Gastroesophageal sphincter (tissue), 4 donors: Measurements from ENCODE around the gene C18orf54. TPM values are rescaled to one million over a fixed set of nuclear protein-coding genes. Genes with fewer than 3 reads are reported as not detected.

Experiments used
- ATAC-seq: fragments of 150-250 bp; one replicate; pipeline ENCODE4 v1.9.1; 2016; ENCODE audit warnings: mild to moderate bottlenecking, moderate library complexity
- H3K27ac ChIP-seq, 4 donors: fragments of 200-600 bp; sonication (generic) in 3 of 4; 1 replicate in 3 of 4; 2 replicates in 1 of 4; pipeline ENCODE4 v1.5.1; 2016 to 2019
- H3K27me3 ChIP-seq: fragments of 200-600 bp; sonication (generic); one replicate; pipeline ENCODE4 v1.5.1; 2019
- H3K36me3 ChIP-seq, 2 donors: fragments of 200-600 bp; sonication (generic); one replicate each; pipeline ENCODE4 v1.5.1; 2019; ENCODE audit warnings: control low read depth in 1 of 2
- H3K4me1 ChIP-seq, 3 donors: fragments of 200-600 bp; sonication (generic); 1 replicate in 2 of 3; 2 replicates in 1 of 3; pipeline ENCODE4 v1.5.1; 2016 to 2019; ENCODE audit warnings: control low read depth in 2 of 3
- H3K4me3 ChIP-seq, 2 donors: fragments of 200-600 bp; sonication (generic); one replicate each; pipeline ENCODE4 v1.5.1; 2019; ENCODE audit warnings: mild to moderate bottlenecking in 1 of 2, moderate library complexity in 1 of 2
- H3K9me3 ChIP-seq, 3 donors: fragments of 200-600 bp; sonication (generic); one replicate each; pipeline ENCODE4 v1.5.1; 2017 to 2019; ENCODE audit warnings: control low read depth in 2 of 3
- CTCF ChIP-seq, 4 experiments: fragments of 200-600 bp in 2 of 4; fragments of 450-650 bp in 2 of 4; sonication (generic) in 1 of 4; IDR thresholded peaks; one replicate each; pipeline ENCODE4 v1.5.1; 2017 to 2019; ENCODE audit warnings: antibody characterized with exemption in 4 of 4, mild to moderate bottlenecking in 2 of 4, moderate library complexity in 2 of 4
- EP300 ChIP-seq: sonication (generic); formaldehyde crosslinking; IDR thresholded peaks from one replicate; pipeline ENCODE4 v1.6.1; 2017; ENCODE audit warnings: antibody characterized with exemption, mild to moderate bottlenecking
- POLR2A ChIP-seq, 2 donors: fragments of 450-650 bp; IDR thresholded peaks; one replicate each; pipeline ENCODE4 v1.6.1; 2017; ENCODE audit warnings: antibody characterized with exemption in 2 of 2, mild to moderate bottlenecking in 2 of 2, moderate library complexity in 1 of 2
- POLR2AphosphoS5 ChIP-seq: sonication (generic); formaldehyde crosslinking; IDR thresholded peaks from one replicate; pipeline ENCODE4 v1.6.1; 2017; ENCODE audit warnings: antibody characterized with exemption
- WGBS, 2 donors: methylation state at CpG; one replicate each; pipeline ENCODE4 v1.1.5; 2018; ENCODE audit warnings: low coverage in 1 of 2; 5-methylcytosine and 5-hydroxymethylcytosine counted together
- total RNA-seq, 4 donors: library from RNA; depleted of rRNA; stranded (reverse); fragments of >200 nt; gene quantifications; one replicate each; pipeline ENCODE4 v1.1.0, GENCODE V29; 2016

The C18orf54 gene
- total RNA-seq, 4 donors from 2014 or later = 1.4 to 2.6 (median 1.9) TPM

GRCh38 chr18:54327818-54328217, 29.9 kb upstream of the C18orf54 start:
- Histone ChIP-seq H3K36me3 (no peaks in the 10 kb centered on the region), H3K27me3 (no peaks in the 10 kb centered on the region), H3K9me3 (no peaks in the 10 kb centered on the region), H3K27ac (no peak overlapping the region), H3K4me1 (no peaks in the 10 kb centered on the region), H3K4me3 (no peak overlapping the region)
- whole genome bisulfite sequencing, 2 donors = 54 to 81% methylated on average over 4 of the region's 4 CpGs
- ATAC-seq = no peak
- TF ChIP-seq EP300 (no peak), POLR2A (IDR thresholded peaks at IDR 0.05) (no peak)

DNA sequence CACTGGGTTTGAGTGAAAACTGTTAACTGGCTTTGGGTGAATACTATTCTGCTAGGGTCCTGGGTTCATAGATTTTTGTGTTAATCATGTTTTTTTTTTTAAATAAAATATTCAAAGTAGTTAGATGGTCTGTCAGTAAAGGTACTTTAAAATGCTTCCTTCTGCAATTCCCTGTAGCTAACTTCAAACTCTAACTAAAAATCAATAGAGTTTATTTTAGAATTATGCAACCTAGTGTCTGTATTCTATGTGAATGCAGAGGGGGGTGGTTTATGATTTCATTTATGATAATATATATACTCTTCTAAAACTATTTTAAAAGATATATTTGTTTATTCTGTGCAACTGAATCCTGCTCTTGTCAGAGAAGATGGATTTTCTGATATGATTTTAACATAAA, 27.9 kb upstream of the C18orf54 start:
- no peak for ATAC-seq
- TF ChIP-seq POLR2AphosphoS5 = no peak
- no peak for TF ChIP-seq EP300
- TF ChIP-seq POLR2A (IDR thresholded peaks at IDR 0.05) = no peak
- no peak for TF ChIP-seq CTCF (IDR thresholded peaks at IDR 0.05)
- Histone ChIP-seq H3K4me1 (no peaks in the 10 kb centered on the region), H3K4me3 (no peak overlapping the region), H3K27me3 (no peaks in the 10 kb centered on the region), H3K36me3 (no peaks in the 10 kb centered on the region), H3K27ac (no peak overlapping the region), H3K9me3 (no peaks in the 10 kb centered on the region)

GRCh38 chr18:54330768-54331548, 26.7 kb upstream of the C18orf54 start:
- no peak overlapping the region for H3K4me3 ChIP-seq
- H3K9me3 ChIP-seq = no peaks in the 10 kb centered on the region
- H3K27ac ChIP-seq = no peak overlapping the region
- no peaks in the 10 kb centered on the region for H3K36me3 ChIP-seq
- no peaks in the 10 kb centered on the region for H3K27me3 ChIP-seq
- 59 to 71% methylated on average over 4 to 6 of the region's 6 CpGs for WGBS, 2 donors
- H3K4me1 ChIP-seq = no peaks in the 10 kb centered on the region
- ATAC-seq = no peak
- no peak for TF ChIP-seq POLR2AphosphoS5

DNA sequence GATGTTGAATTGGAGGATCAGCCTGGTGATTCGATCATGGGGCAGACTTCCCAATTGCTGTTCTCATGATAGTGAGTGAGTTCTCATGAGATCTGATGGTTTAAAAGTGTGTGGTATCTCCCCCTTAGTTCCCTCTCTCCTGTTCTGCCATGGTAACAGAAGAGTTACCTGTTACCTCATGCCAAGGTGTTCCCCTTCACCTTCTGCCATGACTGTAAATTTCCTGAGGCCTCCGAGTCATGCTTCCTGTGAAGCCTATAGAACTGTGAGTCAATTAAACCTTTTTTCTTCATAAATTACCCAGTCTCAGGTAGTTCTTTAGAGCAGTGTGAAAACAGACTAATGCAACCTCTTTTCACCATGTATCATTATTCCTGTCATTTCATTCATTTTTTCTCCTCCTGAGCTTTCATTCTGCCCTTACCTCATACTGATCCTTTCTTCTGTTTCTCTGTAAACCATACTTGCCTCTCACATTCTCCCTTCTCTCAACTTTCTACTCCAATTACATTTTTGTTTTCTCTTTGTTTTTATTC, 22.0 kb upstream of the C18orf54 start:
- no peak for TF ChIP-seq POLR2AphosphoS5
- TF ChIP-seq POLR2A (IDR thresholded peaks at IDR 0.05) = no peak
- no peak for TF ChIP-seq CTCF (IDR thresholded peaks at IDR 0.05)
- TF ChIP-seq EP300 = no peak

DNA sequence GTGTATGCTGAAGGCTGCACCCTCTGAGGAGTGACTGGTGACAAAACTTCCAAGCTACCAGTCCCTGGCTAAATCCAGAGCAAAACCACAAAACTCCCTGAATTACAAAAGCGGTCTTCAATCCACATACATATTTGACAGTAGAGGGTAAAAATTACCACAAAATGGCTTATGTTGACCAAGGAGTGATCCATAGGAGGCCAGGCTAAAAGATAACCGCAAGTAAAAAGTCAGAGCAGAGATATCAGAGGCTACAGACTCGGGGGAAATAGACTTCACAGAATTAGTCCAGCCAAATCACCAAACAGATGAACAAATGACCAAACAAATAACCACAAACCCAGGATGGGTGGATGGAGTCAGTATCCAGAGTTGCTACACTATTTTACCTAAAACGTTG, 19.5 kb upstream of the C18orf54 start:
- peaks cover 0 to 6% (median 0%) of the 10 kb centered on the region in 3 donors for H3K9me3 ChIP-seq
- no peak for ATAC-seq
- no peak overlapping the region for H3K4me3 ChIP-seq
- TF ChIP-seq POLR2A (IDR thresholded peaks at IDR 0.05) (no peak), POLR2AphosphoS5 (no peak), CTCF (IDR thresholded peaks at IDR 0.05) (no peak), EP300 (no peak)
- H3K27me3 ChIP-seq = no peaks in the 10 kb centered on the region
- H3K27ac ChIP-seq = no peak overlapping the region
- no peaks in the 10 kb centered on the region for H3K4me1 ChIP-seq
- WGBS, 2 donors = 80 to 82% methylated on average over 2 to 4 of the region's 4 CpGs
- no peaks in the 10 kb centered on the region for H3K36me3 ChIP-seq

More for the DNA sequence above, 22.0 kb upstream of the C18orf54 start:
- no peaks in the 10 kb centered on the region for H3K4me1 ChIP-seq
- no peaks in the 10 kb centered on the region for H3K36me3 ChIP-seq
- peaks cover 0 to 6% (median 0%) of the 10 kb centered on the region in 3 donors for H3K9me3 ChIP-seq
- WGBS, 2 donors = 89 to 90% methylated on average over 1 to 2 of the region's 2 CpGs
- no peak overlapping the region for H3K4me3 ChIP-seq
- no peak for ATAC-seq
- H3K27ac ChIP-seq = no peak overlapping the region
- H3K27me3 ChIP-seq = no peaks in the 10 kb centered on the region

- WGBS, 2 donors = 100% methylated on average over 1 of the region's 1 CpG; no CpG with 5 or more reads in 1 of the 2 donors
- H3K4me3 ChIP-seq = no peak overlapping the region
- no peaks in the 10 kb centered on the region for H3K4me1 ChIP-seq
- H3K27me3 ChIP-seq = peaks cover 3% of the 10 kb centered on the region
- H3K9me3 ChIP-seq = peaks cover 0 to 5% (median 0%) of the 10 kb centered on the region in 3 donors
- H3K27ac ChIP-seq = no peak overlapping the region
- no peak for TF ChIP-seq EP300
- ATAC-seq = no peak
- H3K36me3 ChIP-seq = no peaks in the 10 kb centered on the region
Observed at GRCh38 chr18:54351186-54351585, 6.5 kb upstream of the C18orf54 start.
